Urinary bladder (tissue), 4 donors: ENCODE data around the gene ME2. TPM values are rescaled to one million over a fixed set of nuclear protein-coding genes. Genes with fewer than 3 reads are reported as not detected.
"Not testable (repeated sequence)": the region's sequence is repeated elsewhere in the genome, so short reads cannot be mapped to it uniquely, and the experiment has no call there.

Experiments
- DNase-seq: peaks from one replicate; pipeline ENCODE4 v3.0.0-alpha.2; 2015; ENCODE audit errors: extremely low spot score
- H3K27ac ChIP-seq: one replicate; pipeline ENCODE4 v1.5.1; 2013; ENCODE audit warnings: low read depth, mild to moderate bottlenecking, moderate library complexity
- H3K36me3 ChIP-seq: one replicate; pipeline ENCODE4 v1.6.1; 2013; ENCODE audit warnings: mild to moderate bottlenecking, moderate library complexity; ENCODE audit not compliant: insufficient read depth
- H3K4me1 ChIP-seq: one replicate; pipeline ENCODE4 v1.6.1; 2013; ENCODE audit warnings: mild to moderate bottlenecking, moderate library complexity; ENCODE audit not compliant: insufficient read depth
- H3K4me3 ChIP-seq: one replicate; pipeline ENCODE4 v1.5.1; 2013; ENCODE audit warnings: low read depth, low read length
- WGBS: extraction: QIAGEN DNeasy Blood & Tissue Kit; methylation state at CpG from one replicate; pipeline ENCODE4 v1.1.7; 2013; 5-methylcytosine and 5-hydroxymethylcytosine counted together
- polyA plus RNA-seq: library from polyadenylated mRNA; stranded (reverse); fragments of 200-250 nt; gene quantifications from one replicate; pipeline ENCODE4 v1.2.3, GENCODE V29; 2013
- total RNA-seq: library from RNA; depleted of rRNA; stranded (reverse); fragments of >200 nt; gene quantifications from one replicate; pipeline ENCODE4 v1.2.3, GENCODE V29; 2014
- donor health status: healthy with polysubstance abuse.
- donor health status: healthy.

The ME2 gene
- total and polyA plus RNA-seq, 2 donors = 30.9 to 66.0 TPM

- no peak for DNase-seq
Measured at GRCh38 chr18:50949185-50949584, 70.3 kb downstream of the ME2 start.

GRCh38 chr18:50950626-50951025, 71.7 kb downstream of the ME2 start:
- WGBS = 91% methylated on average over 4 of the region's 4 CpGs
- DNase-seq = no peak

More at GRCh38 chr18:50949185-50949584, 70.3 kb downstream of the ME2 start:
- peaks cover 1% of the 10 kb centered on the region for H3K36me3 ChIP-seq
- 96% methylated on average over 6 of the region's 6 CpGs for WGBS
- H3K27ac ChIP-seq = no peak overlapping the region
- H3K4me1 ChIP-seq = no peaks in the 10 kb centered on the region
- H3K4me3 ChIP-seq = no peak overlapping the region

GRCh38 chr18:50953822-50954221, 74.9 kb downstream of the ME2 start:
- 73% methylated on average over 3 of the region's 3 CpGs for WGBS
- Histone ChIP-seq H3K36me3 (peaks cover 1% of the 10 kb centered on the region), H3K4me1 (no peaks in the 10 kb centered on the region), H3K4me3 (no peak overlapping the region), H3K27ac (no peak overlapping the region)
- no peak for DNase-seq

More at GRCh38 chr18:50950626-50951025, 71.7 kb downstream of the ME2 start:
- Histone ChIP-seq H3K4me3 (no peak overlapping the region), H3K27ac (no peak overlapping the region), H3K36me3 (peaks cover 1% of the 10 kb centered on the region), H3K4me1 (no peaks in the 10 kb centered on the region)

- Histone ChIP-seq H3K4me3 (no peak overlapping the region), H3K36me3 (no peaks in the 10 kb centered on the region), H3K4me1 (no peaks in the 10 kb centered on the region), H3K27ac (no peak overlapping the region)
- no peak for DNase-seq
- 91% methylated on average over 4 of the region's 4 CpGs for WGBS
Measured at GRCh38 chr18:50955253-50955652, 76.3 kb downstream of the ME2 start.

- no peak for DNase-seq
Measured at GRCh38 chr18:50956116-50956515, 77.2 kb downstream of the ME2 start.

GRCh38 chr18:50961974-50962373, 83.1 kb downstream of the ME2 start:
- Histone ChIP-seq H3K27ac (no peak overlapping the region), H3K36me3 (no peaks in the 10 kb centered on the region), H3K4me1 (no peaks in the 10 kb centered on the region), H3K4me3 (no peak overlapping the region)
- DNase-seq = no peak
- 76% methylated on average over 1 of the region's 1 CpG for WGBS

More at GRCh38 chr18:50956116-50956515, 77.2 kb downstream of the ME2 start:
- H3K36me3 ChIP-seq = no peaks in the 10 kb centered on the region
- H3K4me1 ChIP-seq = no peaks in the 10 kb centered on the region
- no peak overlapping the region for H3K4me3 ChIP-seq
- no peak overlapping the region for H3K27ac ChIP-seq
- WGBS = 95% methylated on average over 3 of the region's 3 CpGs

- peak; percentile 6 for DNase-seq
- Histone ChIP-seq H3K36me3 (no peaks in the 10 kb centered on the region), H3K4me3 (peak within 1 kb of the TSS; percentile 88), H3K4me1 (no peaks in the 10 kb centered on the region), H3K27ac (peak within 1 kb of the TSS; percentile 92)
- WGBS = under 1% methylated on average over 84 of the region's 84 CpGs
Measured at GRCh38 chr18:50967714-50968661, 89.1 kb downstream of the ME2 start, which contains the start of gene ELAC1. Gene ELAC1, plus strand, starts transcription at chr18:50968040. Its CDS starts 6,365 bp downstream, at chr18:50974405.

GRCh38 chr18:50969448-50969847, 90.5 kb downstream of the ME2 start:
- Histone ChIP-seq H3K36me3 (no peaks in the 10 kb centered on the region), H3K4me3 (no peak overlapping the region), H3K4me1 (no peaks in the 10 kb centered on the region), H3K27ac (no peak overlapping the region)
- 61% methylated on average over 5 of the region's 5 CpGs for WGBS
- DNase-seq = no peak

GRCh38 chr18:50970006-50970405, 91.1 kb downstream of the ME2 start:
- Histone ChIP-seq H3K4me1 (no peaks in the 10 kb centered on the region), H3K27ac (no peak overlapping the region)
- DNase-seq = no peak

GRCh38 chr18:50972404-50972803, 93.5 kb downstream of the ME2 start:
- 89% methylated on average over 5 of the region's 5 CpGs for WGBS
- not testable (repeated sequence) for DNase-seq

More at GRCh38 chr18:50970006-50970405, 91.1 kb downstream of the ME2 start:
- Histone ChIP-seq H3K4me3 (no peak overlapping the region), H3K36me3 (peaks cover 2% of the 10 kb centered on the region)
- WGBS = 27% methylated on average over 2 of the region's 2 CpGs

GRCh38 chr18:50973367-50974126, 94.6 kb downstream of the ME2 start:
- WGBS = 85% methylated on average over 4 of the region's 4 CpGs
- DNase-seq = no peak

More at GRCh38 chr18:50972404-50972803, 93.5 kb downstream of the ME2 start:
- H3K4me3 ChIP-seq, H3K27ac ChIP-seq, H3K36me3 ChIP-seq, H3K4me1 ChIP-seq: not testable (repeated sequence)

GRCh38 chr18:50977037-50977760, 98.3 kb downstream of the ME2 start:
- DNase-seq = no peak
- Histone ChIP-seq H3K27ac (no peak overlapping the region), H3K4me1 (no peaks in the 10 kb centered on the region), H3K36me3 (peaks cover 4% of the 10 kb centered on the region), H3K4me3 (no peak overlapping the region)
- 97% methylated on average over 5 of the region's 5 CpGs for WGBS

More at GRCh38 chr18:50973367-50974126, 94.6 kb downstream of the ME2 start:
- H3K4me3 ChIP-seq = no peak overlapping the region
- peaks cover 4% of the 10 kb centered on the region for H3K36me3 ChIP-seq
- no peaks in the 10 kb centered on the region for H3K4me1 ChIP-seq
- H3K27ac ChIP-seq = no peak overlapping the region

GRCh38 chr18:50981381-50981780, 102.5 kb downstream of the ME2 start:
- 99% methylated on average over 1 of the region's 1 CpG for WGBS
- H3K27ac ChIP-seq = no peak overlapping the region
- no peak for DNase-seq
- no peak overlapping the region for H3K4me3 ChIP-seq
- no peaks in the 10 kb centered on the region for H3K4me1 ChIP-seq
- H3K36me3 ChIP-seq = no peaks in the 10 kb centered on the region
